H1 (cell line): ENCODE measurements around the gene IL5RA. TPM values are rescaled to one million over a fixed set of nuclear protein-coding genes. Genes with fewer than 3 reads are reported as not detected.

ENCODE experiments used
- CTCF ChIA-PET: fragments of 300-600 bp; sonication (Branson Sonifier 250); formaldehyde crosslinking; loops from one replicate; lab custom pipeline; 2021; ENCODE audit not compliant: partially characterized antibody; lab: Charles Lee
- POLR2A ChIA-PET: fragments of 300-600 bp; sonication (Branson Sonifier 250); formaldehyde crosslinking; loops from one replicate; lab custom pipeline; 2021; ENCODE audit warnings: inconsistent platforms; ENCODE audit not compliant: partially characterized antibody; lab: Charles Lee
- DNase-seq, 2 experiments: peaks; one replicate each; pipeline versions ENCODE4 v3.0.0 to v3.0.0-alpha.2; 2010 to 2022; ENCODE audit warnings: low spot score in 2 of 2, low read depth in 1 of 2, mixed read lengths in 1 of 2
- FAIRE-seq: peaks from 2 replicates; lab custom pipeline; 2011; peaks lifted over from hg19 to GRCh38; lab: Jason Lieb, UNC
- H2AFZ ChIP-seq: 2 replicates; pipeline ENCODE4 v1.8.1; 2012; ENCODE audit warnings: low read length, inconsistent platforms
- H2AK5ac ChIP-seq: 2 replicates; pipeline ENCODE4 v1.6.1; 2013; ENCODE audit warnings: low read depth, low read length
- H2BK120ac ChIP-seq: replicated peaks from 2 replicates; pipeline ENCODE3; 2013; ENCODE audit warnings: low read depth, low read length, inconsistent platforms
- H2BK12ac ChIP-seq: 2 replicates; pipeline ENCODE4 v1.6.1; 2013; ENCODE audit warnings: low read depth, low read length
- H2BK15ac ChIP-seq: 2 replicates; pipeline ENCODE4 v1.6.1; 2013; ENCODE audit warnings: low read length
- H2BK20ac ChIP-seq: 2 replicates; pipeline ENCODE4 v1.6.1; 2013; ENCODE audit warnings: low read length
- H2BK5ac ChIP-seq: 2 replicates; pipeline ENCODE4 v1.6.1; 2013; ENCODE audit warnings: low read depth, low read length
- H3K14ac ChIP-seq: 2 replicates; pipeline ENCODE4 v1.6.1; 2013; ENCODE audit warnings: inconsistent platforms; ENCODE audit not compliant: insufficient read length
- H3K18ac ChIP-seq: 2 replicates; pipeline ENCODE4 v1.6.1; 2013; ENCODE audit warnings: low read length; ENCODE audit errors: extremely low read depth
- H3K23ac ChIP-seq: 2 replicates; pipeline ENCODE4 v1.6.1; 2013; ENCODE audit warnings: inconsistent platforms; ENCODE audit not compliant: insufficient read length
- H3K23me2 ChIP-seq: 2 replicates; pipeline ENCODE4 v1.6.1; 2013; ENCODE audit warnings: low read depth, low read length
- H3K27ac ChIP-seq: 2 replicates; pipeline ENCODE4 v1.6.1; 2011; ENCODE audit warnings: low read depth, low read length, inconsistent platforms
- H3K27me3 ChIP-seq, 4 experiments: replicated peaks in 1 of 4; 1 replicate in 1 of 4; 2 replicates in 3 of 4; pipeline versions ENCODE4 v1.6.1 to v1.8.1; 2011 to 2013; ENCODE audit warnings: low read length in 3 of 4, mild to moderate bottlenecking in 3 of 4, inconsistent platforms in 2 of 4, mixed read lengths in 2 of 4, moderate library complexity in 1 of 4; ENCODE audit not compliant: control insufficient read depth in 3 of 4, insufficient read depth in 3 of 4; ENCODE audit errors: extremely low read depth in 1 of 4
- H3K36me3 ChIP-seq, 4 experiments: 2 replicates each; pipeline versions ENCODE4 v1.6.1 to v1.8.1; 2011 to 2013; ENCODE audit warnings: mild to moderate bottlenecking in 4 of 4, low read length in 3 of 4, moderate library complexity in 2 of 4, control low read depth in 1 of 4, inconsistent platforms in 1 of 4; ENCODE audit not compliant: insufficient read depth in 4 of 4, control insufficient read depth in 2 of 4
- H3K4ac ChIP-seq: replicated peaks from 2 replicates; pipeline ENCODE3; 2013; ENCODE audit warnings: low read length, low read depth, mixed read lengths, inconsistent platforms; ENCODE audit not compliant: insufficient read length
- H3K4me1 ChIP-seq, 4 experiments: replicated peaks in 1 of 4; 1 replicate in 1 of 4; 2 replicates in 3 of 4; pipeline versions ENCODE4 v1.6.1 to v1.8.1; 2011 to 2013; ENCODE audit warnings: low read length in 3 of 4, inconsistent platforms in 2 of 4, mixed read lengths in 1 of 4; ENCODE audit not compliant: insufficient read depth in 4 of 4, control insufficient read depth in 3 of 4
- H3K4me2 ChIP-seq, 2 experiments: 2 replicates each; pipeline versions ENCODE4 v1.6.1 to v1.8.1; 2011 to 2013; ENCODE audit warnings: low read depth in 2 of 2, low read length in 2 of 2, control low read depth in 1 of 2, inconsistent platforms in 1 of 2, mild to moderate bottlenecking in 1 of 2; ENCODE audit not compliant: insufficient read depth in 1 of 2
- H3K4me3 ChIP-seq, 4 experiments: fragments of 200-600, 300-600 bp in 1 of 4; sonication (generic), shearing (Covaris generic), sonication (Bioruptor Twin) in 1 of 4; 2 replicates each; pipeline versions ENCODE4 v1.5.1 to v1.8.1; 2011 to 2016; ENCODE audit warnings: low read length in 4 of 4, low read depth in 3 of 4, control low read depth in 2 of 4, inconsistent platforms in 2 of 4, mild to moderate bottlenecking in 2 of 4, mixed read lengths in 1 of 4, moderate library complexity in 1 of 4; ENCODE audit not compliant: insufficient read depth in 2 of 4; ENCODE audit errors: extremely low read depth in 1 of 4
- H3K56ac ChIP-seq: replicated peaks from 2 replicates; pipeline ENCODE3; 2013; ENCODE audit warnings: low read depth, mild to moderate bottlenecking, mixed read lengths, low read length, inconsistent platforms; ENCODE audit not compliant: insufficient read length
- H3K79me1 ChIP-seq: 2 replicates; pipeline ENCODE4 v1.6.1; 2013; ENCODE audit warnings: low read depth, low read length, control low read depth
- H3K79me2 ChIP-seq, 2 experiments: 2 replicates each; pipeline versions ENCODE4 v1.6.1 to v1.8.1; 2012 to 2013; ENCODE audit warnings: low read length in 2 of 2, mild to moderate bottlenecking in 2 of 2, inconsistent platforms in 1 of 2; ENCODE audit not compliant: insufficient read depth in 2 of 2, control insufficient read depth in 1 of 2
- H3K9ac ChIP-seq, 4 experiments: replicated peaks in 1 of 4; 1 replicate in 1 of 4; 2 replicates in 3 of 4; pipeline versions ENCODE4 v1.6.1 to v1.8.1; 2011 to 2013; ENCODE audit warnings: low read depth in 3 of 4, low read length in 3 of 4, control low read depth in 2 of 4, mild to moderate bottlenecking in 2 of 4, moderate library complexity in 2 of 4, inconsistent platforms in 1 of 4; ENCODE audit errors: extremely low read depth in 1 of 4
- H3K9me3 ChIP-seq, 2 experiments: 2 replicates each; pipeline versions ENCODE4 v1.6.1 to v1.8.1; 2012 to 2013; ENCODE audit warnings: mild to moderate bottlenecking in 2 of 2, moderate library complexity in 2 of 2, control low read depth in 1 of 2, inconsistent platforms in 1 of 2, low read depth in 1 of 2, low read length in 1 of 2, mixed read lengths in 1 of 2; ENCODE audit not compliant: insufficient read depth in 2 of 2
- H4K20me1 ChIP-seq, 2 experiments: replicated peaks in 1 of 2; 2 replicates each; pipeline versions ENCODE3 to v1.8.1; 2011 to 2013; ENCODE audit warnings: inconsistent platforms in 2 of 2, low read length in 2 of 2, mild to moderate bottlenecking in 1 of 2; ENCODE audit not compliant: insufficient read depth in 2 of 2, control insufficient read depth in 1 of 2
- H4K5ac ChIP-seq: 2 replicates; pipeline ENCODE4 v1.6.1; 2013; ENCODE audit warnings: low read length, low read depth, mixed read lengths, inconsistent platforms; ENCODE audit not compliant: insufficient read length
- H4K8ac ChIP-seq: 2 replicates; pipeline ENCODE4 v1.8.0; 2013; ENCODE audit warnings: mild to moderate bottlenecking, moderate library complexity, low read length, inconsistent platforms; ENCODE audit not compliant: insufficient read depth; ENCODE audit errors: extremely low read depth
- H4K91ac ChIP-seq: replicated peaks from 2 replicates; pipeline ENCODE3; 2013; ENCODE audit warnings: low read length, mixed read lengths, inconsistent platforms; ENCODE audit not compliant: insufficient read length
- HDAC6 ChIP-seq: IDR thresholded peaks from one replicate; pipeline ENCODE4 v1.7.1; 2012; ENCODE audit warnings: low read depth, mild to moderate bottlenecking, inconsistent platforms, low read length, moderate library complexity
- WGBS, 2 experiments: shearing (Covaris generic) in 1 of 2; methylation state at CpG; one replicate each; pipeline versions ENCODE4 v1.1.6 to v1.1.7; 2013 to 2015; ENCODE audit warnings: low lambda C conversion rate in 2 of 2, mixed read lengths in 2 of 2, inconsistent platforms in 1 of 2, low coverage in 1 of 2, missing lambda C conversion rate in 1 of 2; ENCODE audit not compliant: insufficient replicate concordance in 2 of 2, insufficient coverage in 1 of 2, insufficient read length in 1 of 2; ENCODE audit errors: extremely low coverage in 1 of 2, missing lambda C conversion rate in 1 of 2; 5-methylcytosine and 5-hydroxymethylcytosine counted together
- polyA plus RNA-seq, 7 experiments: library from polyadenylated mRNA; depleted of rRNA in 3 of 7; stranded (reverse) in 5 of 7; unstranded in 2 of 7; fragments of >200 nt in 5 of 7; fragments of 200-250 nt in 2 of 7; gene quantifications; 1 replicate in 5 of 7; 2 replicates in 1 of 7; 4 replicates in 1 of 7; pipeline versions ENCODE4 v1.2.1 to v1.2.3, GENCODE V29; 2011 to 2013; ENCODE audit warnings: missing spikeins in 2 of 7, mixed read lengths in 2 of 7
- total RNA-seq: library from RNA; stranded (reverse); fragmentation: NEBNext Ultra II Directional; extraction: Animal tissue kit (Norgen Biotek cat#: 25700); gene quantifications from 2 replicates; pipeline ENCODE4 v1.2.1, GENCODE V29; 2021

IL5RA gene
- total and polyA plus RNA-seq, 2 of the 8 experiments (the other 6 are each of a cell fraction or from before 2014, with no cell fraction given) = not detected

DNA sequence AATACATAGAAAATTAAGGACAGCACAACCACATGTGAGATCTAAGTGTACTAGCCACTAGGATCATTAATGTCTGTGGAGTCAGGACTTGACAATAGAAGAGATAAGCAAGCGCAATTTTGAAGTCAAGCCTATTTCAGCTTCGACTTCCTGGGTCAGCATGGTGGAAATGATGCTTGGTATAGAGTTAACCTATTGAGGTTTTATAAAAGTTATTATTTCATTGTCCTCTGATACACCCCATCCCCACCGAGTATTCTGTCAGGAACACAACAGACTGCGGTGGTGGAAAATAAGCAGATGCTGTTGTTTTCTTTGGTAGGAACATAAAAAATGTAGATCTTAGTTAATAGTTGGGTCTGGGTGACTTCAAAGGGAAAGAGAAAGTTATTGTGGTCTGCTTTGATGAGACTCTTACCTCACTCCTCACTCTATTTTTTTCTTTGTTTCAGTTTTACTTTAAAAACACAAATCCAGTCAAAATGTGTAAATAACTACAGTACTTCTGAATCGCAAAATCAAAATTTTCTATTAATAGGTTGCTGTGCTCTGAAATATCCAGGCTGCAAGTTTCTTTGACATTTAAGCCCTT lies 82.1 kb downstream of the IL5RA start:
- Histone ChIP-seq H3K9me3 (no peaks in the 10 kb centered on the region), H3K9ac (no peak overlapping the region), H3K4me3 (no peak overlapping the region), H4K91ac (no peak overlapping the region), H3K79me1 (no peaks in the 10 kb centered on the region), H3K23me2 (no peaks in the 10 kb centered on the region), H4K8ac (no peak overlapping the region), H4K20me1 (no peaks in the 10 kb centered on the region), H3K14ac (no peak overlapping the region), H3K27ac (no peak overlapping the region), H3K18ac (no peak overlapping the region), H3K56ac (no peak overlapping the region), H3K27me3 (no peaks in the 10 kb centered on the region), H2BK12ac (no peak overlapping the region), H3K23ac (no peak overlapping the region), H4K5ac (no peak overlapping the region), H3K4ac (no peak overlapping the region), H2AK5ac (no peak overlapping the region), H2AFZ (no peak overlapping the region), H3K36me3 (no peaks in the 10 kb centered on the region), H3K4me1 (peaks cover 0 to 2% (median 0%) of the 10 kb centered on the region in 4 experiments; a peak in 1 of 7 replicates), H3K4me2 (no peak overlapping the region), H2BK5ac (no peak overlapping the region), H3K79me2 (no peaks in the 10 kb centered on the region), H2BK15ac (no peak overlapping the region), H2BK120ac (no peak overlapping the region), H2BK20ac (no peak overlapping the region)
- CTCF ChIA-PET = no interaction called here
- POLR2A ChIA-PET = no interaction called here
- no peak for FAIRE-seq
- 96% methylated on average over 5 of the region's 5 CpGs; no CpG with 5 or more reads in 1 of the 2 experiments for WGBS, 2 experiments
- no peak for DNase-seq
- no peak for TF ChIP-seq HDAC6
